Small intestine (tissue), 7 donors: ENCODE measurements around the gene HMCN2. TPM values are rescaled to one million over a fixed set of nuclear protein-coding genes. Genes with fewer than 3 reads are reported as not detected.

Source experiments
- DNase-seq, 2 donors: peaks; one replicate each; pipeline versions ENCODE4 v3.0.0 to v3.0.0-alpha.2; 2013
- FAIRE-seq: peaks from 2 replicates; lab custom pipeline; 2012; peaks lifted over from hg19 to GRCh38; lab: Jason Lieb, UNC
- H3K27ac ChIP-seq, 3 donors: one replicate each; pipeline ENCODE4 v1.5.1; 2013; ENCODE audit warnings: low read length in 2 of 3, mild to moderate bottlenecking in 2 of 3, control low read depth in 1 of 3, inconsistent platforms in 1 of 3, low read depth in 1 of 3, moderate library complexity in 1 of 3
- H3K27me3 ChIP-seq, 3 donors: one replicate each; pipeline ENCODE4 v1.6.1; 2013; ENCODE audit warnings: low read length in 3 of 3, inconsistent platforms in 1 of 3; ENCODE audit not compliant: control insufficient read depth in 3 of 3, insufficient read depth in 3 of 3
- H3K36me3 ChIP-seq, 3 donors: one replicate each; pipeline ENCODE4 v1.6.1; 2013; ENCODE audit warnings: low read length in 3 of 3, inconsistent platforms in 1 of 3, low read depth in 1 of 3, mild to moderate bottlenecking in 1 of 3, moderate library complexity in 1 of 3; ENCODE audit not compliant: control insufficient read depth in 3 of 3, insufficient read depth in 2 of 3
- H3K4me1 ChIP-seq, 3 donors: one replicate each; pipeline ENCODE4 v1.6.1; 2013; ENCODE audit warnings: low read length in 2 of 3, inconsistent platforms in 1 of 3, low read depth in 1 of 3, mild to moderate bottlenecking in 1 of 3, moderate library complexity in 1 of 3; ENCODE audit not compliant: control insufficient read depth in 3 of 3, insufficient read depth in 2 of 3
- H3K4me3 ChIP-seq, 3 donors: one replicate each; pipeline ENCODE4 v1.5.1; 2013; ENCODE audit warnings: low read length in 3 of 3, control low read depth in 1 of 3, inconsistent platforms in 1 of 3, low read depth in 1 of 3, mild to moderate bottlenecking in 1 of 3, moderate library complexity in 1 of 3
- H3K9me3 ChIP-seq, 2 donors: one replicate each; pipeline ENCODE4 v1.6.1; 2013; ENCODE audit warnings: low read depth in 1 of 2, low read length in 1 of 2; ENCODE audit not compliant: control insufficient read depth in 2 of 2, insufficient read depth in 1 of 2
- WGBS, 3 donors: extraction: QIAGEN DNeasy Blood & Tissue Kit; methylation state at CpG; one replicate each; pipeline ENCODE4 v1.1.7; 2013; 5-methylcytosine and 5-hydroxymethylcytosine counted together
- polyA plus RNA-seq, 4 donors: library from polyadenylated mRNA; stranded (reverse) in 3 of 4; unstranded in 1 of 4; fragments of 200-250 nt in 3 of 4; fragments of 120-200 nt in 1 of 4; gene quantifications; one replicate each; pipeline versions ENCODE4 v1.2.1 to v1.2.3, GENCODE V29; 2013
- donor health status: healthy with polysubstance abuse.
- donor health status: control.
- donor health status: control.
- donor health status: Bipolar disorder and iron deficiency.
- donor health status: healthy.

Gene HMCN2
- polyA plus RNA-seq, 4 donors = 1.1 to 19.4 (median 10.6) TPM; not detected in 1

- WGBS, 3 donors = 65 to 73% (median 67%) methylated on average over 7 of the region's 7 CpGs
- Histone ChIP-seq H3K4me1 (no peaks in the 10 kb centered on the region), H3K36me3 (no peaks in the 10 kb centered on the region), H3K4me3 (no peak overlapping the region), H3K27me3 (no peaks in the 10 kb centered on the region), H3K9me3 (peaks cover 0 to 3% of the 10 kb centered on the region in 2 donors), H3K27ac (no peak overlapping the region)
- DNase-seq = no peak
- no peak for FAIRE-seq
Measured at GRCh38 chr9:130358928-130359327, 93.4 kb downstream of the HMCN2 start.

- DNase-seq (no peak), FAIRE-seq (no peak)
- Histone ChIP-seq H3K36me3 (no peaks in the 10 kb centered on the region), H3K27ac (no peak overlapping the region), H3K4me1 (no peaks in the 10 kb centered on the region), H3K9me3 (peaks cover 0 to 3% of the 10 kb centered on the region in 2 donors), H3K27me3 (no peaks in the 10 kb centered on the region), H3K4me3 (no peak overlapping the region)
- 63 to 72% (median 68%) methylated on average over 9 of the region's 9 CpGs for WGBS, 3 donors
Measured at GRCh38 chr9:130359819-130360218, 94.3 kb downstream of the HMCN2 start.

- no peak overlapping the region for H3K27ac ChIP-seq
- no peaks in the 10 kb centered on the region for H3K4me1 ChIP-seq
- WGBS, 3 donors = 78 to 92% (median 91%) methylated on average over 1 of the region's 1 CpG
- H3K36me3 ChIP-seq = no peaks in the 10 kb centered on the region
- no peak overlapping the region for H3K4me3 ChIP-seq
- no peak for FAIRE-seq
- no peaks in the 10 kb centered on the region for H3K27me3 ChIP-seq
- H3K9me3 ChIP-seq = peaks cover 0 to 3% of the 10 kb centered on the region in 2 donors
- no peak for DNase-seq
Measured at GRCh38 chr9:130360672-130361071, 95.1 kb downstream of the HMCN2 start.

GRCh38 chr9:130361873-130362362 lies 96.4 kb downstream of the HMCN2 start:
- Histone ChIP-seq H3K9me3 (peaks cover 0 to 3% of the 10 kb centered on the region in 2 donors), H3K27me3 (no peaks in the 10 kb centered on the region), H3K4me1 (no peaks in the 10 kb centered on the region), H3K27ac (no peak overlapping the region), H3K4me3 (no peak overlapping the region), H3K36me3 (no peaks in the 10 kb centered on the region)
- FAIRE-seq (no peak), DNase-seq (no peak)
- WGBS, 3 donors = 79 to 90% (median 88%) methylated on average over 9 of the region's 9 CpGs

- Histone ChIP-seq H3K27ac (no peak overlapping the region), H3K36me3 (no peaks in the 10 kb centered on the region), H3K9me3 (no peaks in the 10 kb centered on the region), H3K4me1 (no peaks in the 10 kb centered on the region), H3K27me3 (no peaks in the 10 kb centered on the region), H3K4me3 (no peak overlapping the region)
- 88 to 94% (median 94%) methylated on average over 13 of the region's 13 CpGs for WGBS, 3 donors
- DNase-seq (no peak), FAIRE-seq (no peak)
Measured at GRCh38 chr9:130362691-130363090, 97.1 kb downstream of the HMCN2 start.

- Histone ChIP-seq H3K9me3 (peaks cover 0 to 3% of the 10 kb centered on the region in 2 donors), H3K4me1 (no peaks in the 10 kb centered on the region), H3K27me3 (no peaks in the 10 kb centered on the region), H3K27ac (no peak overlapping the region), H3K4me3 (no peak overlapping the region), H3K36me3 (no peaks in the 10 kb centered on the region)
- FAIRE-seq (no peak), DNase-seq (no peak)
- WGBS, 3 donors = 75 to 84% (median 77%) methylated on average over 9 of the region's 9 CpGs
Measured at GRCh38 chr9:130363755-130364404, 98.3 kb downstream of the HMCN2 start.

- WGBS, 3 donors = 65 to 73% (median 66%) methylated on average over 13 of the region's 13 CpGs
- Histone ChIP-seq H3K27ac (no peak overlapping the region), H3K4me3 (no peak overlapping the region), H3K27me3 (no peaks in the 10 kb centered on the region), H3K4me1 (no peaks in the 10 kb centered on the region), H3K36me3 (no peaks in the 10 kb centered on the region), H3K9me3 (peaks cover 0 to 3% of the 10 kb centered on the region in 2 donors)
- DNase-seq (no peak), FAIRE-seq (no peak)
Measured at GRCh38 chr9:130364619-130365322, 99.2 kb downstream of the HMCN2 start.

- Histone ChIP-seq H3K4me3 (no peak overlapping the region), H3K9me3 (peaks cover 0 to 3% of the 10 kb centered on the region in 2 donors), H3K36me3 (no peaks in the 10 kb centered on the region), H3K27me3 (no peaks in the 10 kb centered on the region), H3K4me1 (no peaks in the 10 kb centered on the region), H3K27ac (no peak overlapping the region)
- DNase-seq (no peak), FAIRE-seq (no peak)
- WGBS, 3 donors = 77 to 87% (median 81%) methylated on average over 8 to 10 of the region's 10 CpGs
Measured at GRCh38 chr9:130365323-130365721, 99.8 kb downstream of the HMCN2 start.
